Muscle of leg (tissue), 11 donors: ENCODE measurements around the gene PARN. TPM values are rescaled to one million over a fixed set of nuclear protein-coding genes. Genes with fewer than 3 reads are reported as not detected.

Experiments used
- DNase-seq: peaks from one replicate; pipeline ENCODE4 v3.0.0; 2013
- H3K27ac ChIP-seq: one replicate; pipeline ENCODE4 v1.5.1; 2013; ENCODE audit warnings: mild to moderate bottlenecking, low read length, control low read depth
- H3K27me3 ChIP-seq: one replicate; pipeline ENCODE4 v1.6.1; 2013; ENCODE audit warnings: low read length; ENCODE audit not compliant: control insufficient read depth, insufficient read depth
- H3K36me3 ChIP-seq: one replicate; pipeline ENCODE4 v1.6.1; 2013; ENCODE audit warnings: low read length; ENCODE audit not compliant: control insufficient read depth, insufficient read depth
- H3K4me1 ChIP-seq: one replicate; pipeline ENCODE4 v1.6.1; 2013; ENCODE audit warnings: low read length; ENCODE audit not compliant: control insufficient read depth, insufficient read depth
- H3K4me3 ChIP-seq: one replicate; pipeline ENCODE4 v1.5.1; 2013; ENCODE audit warnings: low read length, control low read depth
- H3K9me3 ChIP-seq: replicated peaks from 2 replicates; pipeline ENCODE4 v1.6.1; 2013; ENCODE audit warnings: low read depth, low read length; ENCODE audit not compliant: control insufficient read depth
- WGBS: methylation state at CpG from one replicate; pipeline ENCODE4 v1.1.5; 2013; ENCODE audit warnings: missing lambda C conversion rate; ENCODE audit not compliant: insufficient coverage; 5-methylcytosine and 5-hydroxymethylcytosine counted together
- polyA plus RNA-seq, 8 donors: library from polyadenylated mRNA; unstranded; fragments of 120-200 nt; gene quantifications; one replicate each; pipeline versions ENCODE4 v1.2.1 to v1.2.3, GENCODE V29; 2013; ENCODE audit warnings: inconsistent platforms in 1 of 8, low replicate concordance in 1 of 8; ENCODE audit not compliant: insufficient read length in 8 of 8, insufficient read depth in 1 of 8
- total RNA-seq: library from RNA; stranded (reverse); fragments of 120-200 nt; gene quantifications from one replicate; pipeline ENCODE4 v1.2.4, GENCODE V29; 2013

Gene PARN
- total and polyA plus RNA-seq, 9 donors, result 13.6 to 18.0 (median 16.1) TPM

DNA sequence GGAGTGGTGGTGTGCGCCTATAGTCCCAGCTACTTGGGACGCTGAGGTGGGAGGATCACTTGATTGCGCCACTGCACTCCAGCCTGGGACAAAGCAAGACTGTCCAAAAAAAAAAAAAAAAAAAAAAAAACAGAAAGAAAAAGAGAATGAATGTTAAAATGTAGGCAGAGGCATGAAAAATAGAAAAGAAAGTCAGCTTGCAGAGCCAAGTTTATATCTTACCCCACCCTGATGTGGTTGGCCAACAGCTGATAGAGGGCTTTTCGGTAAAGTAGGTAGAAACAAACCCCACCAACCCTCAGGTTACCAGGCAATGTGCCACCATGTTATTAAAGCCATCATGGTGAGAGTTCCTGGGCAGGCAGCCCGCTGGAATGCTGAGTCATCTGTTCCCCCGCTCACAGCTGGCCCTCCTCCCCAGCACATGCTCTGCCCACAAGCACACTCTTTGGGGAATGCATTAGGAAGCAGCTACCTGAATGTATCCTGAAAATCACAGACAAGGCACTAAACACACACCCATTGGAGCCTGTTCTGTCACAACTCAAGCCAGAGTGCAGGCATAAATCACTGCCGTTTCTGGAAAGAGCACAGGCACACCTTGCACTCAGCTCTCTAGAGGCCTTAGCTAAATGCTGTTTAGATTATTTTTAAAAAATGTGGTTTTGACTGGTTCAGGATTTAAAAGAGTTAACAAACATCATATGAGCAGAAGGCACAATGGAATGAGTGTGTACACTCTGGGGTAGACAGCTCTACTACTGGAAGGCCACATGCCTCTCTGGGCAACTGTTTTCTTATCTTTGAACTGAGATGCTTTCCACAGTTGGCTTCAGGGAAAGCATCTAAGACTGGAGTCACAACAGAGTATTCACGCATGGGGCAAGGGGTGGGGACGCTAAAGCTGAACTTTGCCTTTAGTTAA lies 128.5 kb downstream of the PARN start:
- peaks cover 26% of the 10 kb centered on the region for H3K4me1 ChIP-seq
- H3K9me3 ChIP-seq, result no peaks in the 10 kb centered on the region
- peaks cover 3% of the 10 kb centered on the region for H3K36me3 ChIP-seq
- H3K27me3 ChIP-seq, result no peaks in the 10 kb centered on the region
- peak overlapping the region; percentile 77 for H3K27ac ChIP-seq
- peak; percentile 92 for DNase-seq
- WGBS, result 18% methylated on average over 4 of the region's 9 CpGs
- H3K4me3 ChIP-seq, result no peak overlapping the region

DNA sequence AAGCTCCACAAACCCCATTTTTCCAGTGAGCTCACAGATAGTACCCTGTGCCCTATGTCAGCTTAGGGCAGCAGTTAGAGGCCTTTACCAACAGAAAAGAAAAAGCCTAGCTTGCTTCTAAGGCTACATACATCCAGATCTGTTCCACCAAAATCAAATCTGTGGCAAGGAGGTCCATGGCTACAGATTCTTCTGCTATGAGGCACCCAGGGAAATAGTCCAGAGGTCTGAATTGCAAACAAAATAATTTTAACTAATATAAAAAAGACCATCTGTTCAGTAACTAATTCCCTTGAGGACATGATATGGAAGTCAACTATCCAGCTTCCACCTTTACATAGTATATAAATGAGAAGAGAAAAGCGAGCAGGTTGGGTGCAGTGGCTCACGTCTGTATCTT lies 129.3 kb downstream of the PARN start:
- no peaks in the 10 kb centered on the region for H3K9me3 ChIP-seq
- WGBS, result no CpG with 5 or more reads among the region's 2 CpGs

DNA sequence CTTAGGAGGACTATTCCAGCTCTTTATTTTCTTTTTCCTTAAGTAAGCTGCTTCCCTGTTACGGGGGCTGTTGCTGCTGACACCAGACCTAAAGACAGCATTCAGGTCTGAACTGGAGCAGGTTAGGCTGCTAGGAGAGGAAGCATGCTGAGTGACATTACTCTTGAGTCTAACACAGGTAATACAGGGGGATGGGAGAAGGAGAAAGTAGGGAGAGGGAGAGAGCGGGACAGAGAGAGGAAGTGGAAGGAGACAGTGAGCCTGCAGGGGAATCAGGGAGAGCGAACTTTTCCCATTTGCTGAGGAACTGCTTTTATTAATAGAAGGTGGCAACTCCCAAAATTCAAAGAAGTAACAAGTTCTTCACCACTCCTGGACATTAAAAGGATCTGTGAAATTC lies 130.9 kb downstream of the PARN start:
- DNase-seq, result no peak
- H3K4me3 ChIP-seq, result no peak overlapping the region
- H3K27ac ChIP-seq, result no peak overlapping the region
- WGBS, result 100% methylated on average over 2 of the region's 3 CpGs
- H3K27me3 ChIP-seq, result no peaks in the 10 kb centered on the region
- no peaks in the 10 kb centered on the region for H3K9me3 ChIP-seq
- H3K36me3 ChIP-seq, result peaks cover 3% of the 10 kb centered on the region
- H3K4me1 ChIP-seq, result peaks cover 32% of the 10 kb centered on the region

More for the DNA sequence above, 129.3 kb downstream of the PARN start:
- Histone ChIP-seq H3K36me3 (peaks cover 3% of the 10 kb centered on the region), H3K27me3 (no peaks in the 10 kb centered on the region), H3K4me3 (no peak overlapping the region), H3K4me1 (peaks cover 27% of the 10 kb centered on the region), H3K27ac (no peak overlapping the region)
- DNase-seq, result no peak

DNA sequence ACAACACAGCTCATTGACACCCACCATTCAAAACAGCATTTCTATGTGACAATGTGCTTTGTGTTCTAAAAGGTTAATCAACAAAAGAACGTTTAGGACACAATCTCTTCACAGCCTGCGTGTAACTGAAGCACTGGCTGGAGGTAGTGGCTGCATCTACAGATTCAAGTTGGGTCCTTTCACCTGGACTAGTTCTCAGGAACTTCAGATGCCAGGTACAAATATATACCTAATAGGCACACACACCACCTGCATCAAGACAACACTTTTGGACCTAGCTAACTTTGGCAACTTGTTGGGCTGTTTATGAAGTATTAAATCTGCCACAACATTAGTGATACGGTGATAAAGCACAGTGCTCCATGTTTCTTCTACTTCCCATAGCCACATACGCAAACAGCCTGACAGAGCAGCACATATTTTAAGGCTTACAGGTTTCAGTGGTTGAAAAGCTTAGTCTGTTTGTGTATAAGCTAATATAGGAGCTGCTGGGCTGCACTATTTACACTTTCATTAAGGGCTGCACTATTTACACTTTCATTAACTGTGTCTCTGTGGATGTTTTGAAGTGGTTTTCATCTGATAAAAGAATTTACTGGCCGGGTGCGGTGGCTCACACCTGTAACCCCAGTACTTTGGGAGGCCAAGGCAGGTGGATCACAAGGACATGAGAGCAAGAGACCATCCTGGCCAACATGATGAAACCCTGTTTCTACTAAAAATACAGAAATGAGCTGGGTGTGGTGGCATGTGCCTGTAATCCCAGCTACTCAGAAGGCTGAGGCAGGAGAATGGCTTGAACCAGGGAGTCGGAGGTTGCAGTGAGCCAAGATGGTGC lies 132.6 kb downstream of the PARN start:
- H3K27ac ChIP-seq, result no peak overlapping the region
- no peaks in the 10 kb centered on the region for H3K9me3 ChIP-seq
- no peaks in the 10 kb centered on the region for H3K36me3 ChIP-seq
- no peak for DNase-seq
- no peak overlapping the region for H3K4me3 ChIP-seq
- WGBS, result no CpG with 5 or more reads among the region's 7 CpGs
- H3K27me3 ChIP-seq, result no peaks in the 10 kb centered on the region
- H3K4me1 ChIP-seq, result peaks cover 31% of the 10 kb centered on the region

DNA sequence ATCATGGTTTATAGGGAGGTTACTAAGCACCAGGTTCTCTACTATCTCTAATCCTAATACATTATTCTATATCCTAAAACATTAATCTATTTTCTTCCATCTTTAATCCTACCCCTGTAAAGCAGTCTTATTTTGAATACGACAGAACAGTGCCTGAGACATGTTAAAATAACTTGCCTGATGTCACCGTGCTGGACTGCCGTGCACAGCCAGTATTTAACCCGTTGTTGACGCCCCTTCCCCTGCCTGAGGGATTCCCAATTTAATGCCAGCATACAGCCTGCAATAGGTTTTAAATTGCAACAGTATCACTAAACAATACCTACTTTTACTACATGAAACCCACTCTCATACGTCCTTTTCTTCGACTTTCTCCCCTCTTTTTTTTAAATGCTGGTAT lies 133.3 kb downstream of the PARN start:
- Histone ChIP-seq H3K9me3 (no peaks in the 10 kb centered on the region), H3K27ac (no peak overlapping the region), H3K4me1 (peaks cover 26% of the 10 kb centered on the region), H3K36me3 (no peaks in the 10 kb centered on the region), H3K4me3 (no peak overlapping the region), H3K27me3 (no peaks in the 10 kb centered on the region)
- peak; percentile 29 for DNase-seq
- WGBS, result 28% methylated on average over 7 of the region's 7 CpGs

DNA sequence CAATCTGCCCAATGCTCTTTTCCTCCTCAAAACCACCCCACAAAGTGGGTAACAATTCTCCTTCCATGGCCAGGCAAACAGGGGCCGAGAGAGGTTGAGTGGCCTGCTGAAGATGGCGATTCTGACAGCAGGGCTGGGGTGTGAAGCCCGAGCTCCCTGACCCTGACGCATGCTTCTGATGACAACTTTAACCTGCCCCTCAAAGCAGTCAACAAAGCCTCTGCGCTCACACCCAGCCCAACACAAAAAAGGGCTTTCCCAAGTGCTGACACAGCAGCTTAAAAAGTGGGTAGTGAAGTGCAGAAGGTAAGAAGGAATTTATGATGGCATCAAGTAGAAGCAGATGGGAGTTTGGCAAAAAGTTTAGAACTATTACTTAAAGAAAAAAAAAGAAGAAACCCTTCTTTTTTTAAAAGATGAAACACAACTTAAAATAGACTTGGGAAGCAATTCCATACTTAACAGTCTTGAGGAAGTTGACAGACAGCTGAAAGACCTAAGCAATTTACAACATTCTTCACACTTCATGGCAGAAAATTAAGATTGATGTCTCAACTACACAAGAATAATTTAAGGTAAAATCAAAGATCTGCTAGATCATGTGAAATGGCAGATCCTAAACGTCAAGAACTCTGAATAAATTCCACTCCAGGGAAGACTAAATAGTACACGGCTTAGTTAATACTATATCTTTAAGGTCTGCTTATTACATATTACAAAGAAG lies 133.9 kb downstream of the PARN start:
- DNase-seq, result peak; percentile 16

DNA sequence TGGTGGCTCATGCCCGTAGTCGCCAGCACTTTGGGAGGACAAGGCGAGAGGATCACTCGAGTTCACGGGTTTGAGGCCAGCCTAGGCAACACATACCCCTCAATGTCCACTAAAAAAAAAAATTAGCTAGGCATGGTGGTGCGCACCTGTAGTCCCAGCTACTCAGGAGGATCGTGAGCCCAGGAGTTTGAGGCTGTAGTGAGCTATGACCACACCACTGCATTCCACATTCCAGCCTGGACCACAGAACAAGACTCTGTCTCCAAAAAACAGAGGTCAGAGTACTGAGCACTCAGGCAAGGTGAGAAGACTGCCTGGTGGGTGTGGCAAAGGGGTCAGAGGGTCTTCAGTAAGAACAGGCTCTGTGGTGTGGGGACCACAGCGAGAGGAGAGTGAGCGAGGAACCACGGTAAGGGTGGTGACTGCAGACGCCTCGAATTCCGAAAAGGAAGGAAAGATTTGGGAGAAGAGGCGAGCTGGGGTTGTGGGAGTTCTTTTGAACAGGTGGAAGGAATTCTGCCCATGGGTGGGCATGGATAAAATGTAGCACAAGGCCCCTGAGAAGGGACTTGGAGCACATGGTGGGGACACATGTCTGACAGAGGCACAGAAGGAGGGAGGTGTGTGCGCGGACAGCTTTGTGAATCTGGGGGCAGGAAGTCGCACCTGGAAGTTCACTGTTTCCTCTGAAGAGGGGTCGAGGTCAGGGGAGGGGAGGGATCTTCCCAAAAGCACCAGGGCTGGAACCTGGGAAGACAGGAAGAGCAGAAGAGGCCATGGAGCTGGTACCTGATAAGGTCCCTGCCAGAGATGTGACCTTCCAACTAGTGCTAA lies 134.6 kb downstream of the PARN start:
- H3K9me3 ChIP-seq, result no peaks in the 10 kb centered on the region
- H3K27me3 ChIP-seq, result no peaks in the 10 kb centered on the region
- DNase-seq, result no peak
- no peak overlapping the region for H3K4me3 ChIP-seq
- peaks cover 13% of the 10 kb centered on the region for H3K4me1 ChIP-seq
- H3K27ac ChIP-seq, result no peak overlapping the region
- no peaks in the 10 kb centered on the region for H3K36me3 ChIP-seq
- 90% methylated on average over 13 of the region's 18 CpGs for WGBS

More for the DNA sequence above, 133.9 kb downstream of the PARN start:
- H3K36me3 ChIP-seq, result no peaks in the 10 kb centered on the region
- WGBS, result no CpG with 5 or more reads among the region's 7 CpGs
- no peaks in the 10 kb centered on the region for H3K9me3 ChIP-seq
- H3K27ac ChIP-seq, result no peak overlapping the region
- H3K27me3 ChIP-seq, result no peaks in the 10 kb centered on the region
- no peak overlapping the region for H3K4me3 ChIP-seq
- peaks cover 20% of the 10 kb centered on the region for H3K4me1 ChIP-seq

DNA sequence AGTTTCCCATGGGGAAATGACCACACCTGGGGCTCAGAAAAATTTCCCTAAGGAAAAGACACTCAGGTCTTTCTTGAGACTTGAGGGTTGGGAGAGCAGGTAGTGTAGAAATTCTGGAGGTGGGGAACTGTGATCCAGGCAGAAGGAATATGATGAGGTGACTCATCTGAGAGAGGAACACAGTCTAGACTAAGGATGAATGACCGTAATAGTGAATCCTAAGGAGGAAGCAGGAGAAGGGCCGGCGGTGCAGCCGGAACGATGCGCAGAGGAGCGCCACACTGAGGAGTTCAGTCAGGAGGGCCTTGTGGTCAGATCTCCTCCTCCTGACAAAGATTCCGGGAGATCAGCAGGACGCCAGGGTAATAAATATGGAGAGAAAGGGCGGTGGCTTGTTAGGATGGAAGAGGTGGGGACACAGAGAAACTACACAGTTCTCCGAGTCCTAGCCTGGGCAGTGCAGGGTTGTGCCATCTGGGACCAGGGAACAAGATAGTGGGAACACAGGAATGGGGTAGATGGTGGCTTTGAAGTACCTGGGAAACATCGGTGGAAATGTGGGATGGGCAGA lies 135.6 kb downstream of the PARN start:
- H3K27me3 ChIP-seq, result no peaks in the 10 kb centered on the region
- 93% methylated on average over 12 of the region's 12 CpGs for WGBS
- no peaks in the 10 kb centered on the region for H3K36me3 ChIP-seq
- H3K4me3 ChIP-seq, result no peak overlapping the region
- peaks cover 11% of the 10 kb centered on the region for H3K4me1 ChIP-seq
- H3K9me3 ChIP-seq, result no peaks in the 10 kb centered on the region
- no peak overlapping the region for H3K27ac ChIP-seq
- DNase-seq, result no peak

DNA sequence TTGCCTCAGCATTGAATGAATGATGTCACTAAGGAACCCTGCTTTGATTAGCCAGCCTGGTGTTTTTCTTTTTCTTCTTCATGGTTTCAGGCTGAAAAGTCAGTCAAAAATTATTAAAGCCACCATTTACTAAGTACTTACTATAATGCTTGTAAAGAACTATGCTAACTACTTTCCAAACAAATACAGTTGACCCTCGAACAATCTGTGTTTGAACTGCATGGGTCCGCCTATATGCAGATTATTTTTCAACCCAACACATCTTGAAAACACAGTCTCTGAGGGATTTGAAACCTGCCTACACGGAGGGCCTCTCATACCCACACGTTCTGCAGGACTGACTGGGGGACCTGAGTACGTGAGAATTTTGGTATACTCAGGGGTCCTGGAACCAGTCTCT lies 136.3 kb downstream of the PARN start:
- Histone ChIP-seq H3K9me3 (no peaks in the 10 kb centered on the region), H3K27ac (no peak overlapping the region), H3K4me1 (peaks cover 11% of the 10 kb centered on the region), H3K4me3 (no peak overlapping the region), H3K27me3 (no peaks in the 10 kb centered on the region), H3K36me3 (no peaks in the 10 kb centered on the region)
- 100% methylated on average over 1 of the region's 5 CpGs for WGBS
- DNase-seq, result no peak
